IMR-90 (cell line): ENCODE data around the gene ZFTA. TPM values are rescaled to one million over a fixed set of nuclear protein-coding genes. Genes with fewer than 3 reads are reported as not detected.
A peak's percentile ranks its signal among the peaks of the same experiment; 100 is the strongest.

Experiments used
- ATAC-seq: fragments of 200-7000 bp; cut with Tn5 transposase; 2 replicates; pipeline ENCODE4 v1.9.1; 2020; ENCODE audit warnings: low read depth, mild to moderate bottlenecking, moderate library complexity
- BruUV-seq: library from RNA; stranded (reverse); fragments of 400-500 nt; replicated peaks from 2 replicates; lab custom pipeline; 2021; lab: Mats Ljungman, UMichigan
- CTCF ChIA-PET: fragments of 300-600 bp; formaldehyde crosslinking; extraction: SDS; loops from one replicate; lab custom pipeline; 2021; ENCODE audit warnings: antibody characterized with exemption; lab: Yijun Ruan, JAX
- POLR2A ChIA-PET: fragments of 300-600 bp; sonication (Branson Sonifier 250); formaldehyde crosslinking; loops from one replicate; lab custom pipeline; 2022; ENCODE audit warnings: antibody characterized with exemption; ENCODE audit not compliant: unreplicated experiment; lab: Charles Lee
- DNase-seq: peaks from one replicate; pipeline ENCODE4 v3.0.0; 2013
- H2AFZ ChIP-seq: replicated peaks from 2 replicates; pipeline ENCODE3; 2013; ENCODE audit warnings: low read length, mild to moderate bottlenecking; ENCODE audit not compliant: poor library complexity
- H2AK5ac ChIP-seq: 2 replicates; pipeline ENCODE4 v1.6.1; 2013; ENCODE audit warnings: low read depth, low read length, inconsistent platforms
- H2AK9ac ChIP-seq: replicated peaks from 2 replicates; pipeline ENCODE3; 2013; ENCODE audit warnings: mild to moderate bottlenecking, low read depth, low read length, moderate library complexity; ENCODE audit not compliant: poor library complexity
- H2BK120ac ChIP-seq: 2 replicates; pipeline ENCODE4 v1.6.1; 2013; ENCODE audit warnings: low read depth, low read length, inconsistent platforms
- H2BK15ac ChIP-seq: 3 replicates; pipeline ENCODE4 v1.6.1; 2013; ENCODE audit warnings: low read depth, low read length, inconsistent platforms
- H2BK20ac ChIP-seq: 2 replicates; pipeline ENCODE4 v1.6.1; 2013; ENCODE audit warnings: low read depth, mild to moderate bottlenecking, inconsistent platforms, low read length, moderate library complexity
- H2BK5ac ChIP-seq: 2 replicates; pipeline ENCODE4 v1.6.1; 2013; ENCODE audit warnings: mild to moderate bottlenecking, low read depth, low read length, inconsistent platforms; ENCODE audit not compliant: poor library complexity, severe bottlenecking
- H3K14ac ChIP-seq: replicated peaks from 2 replicates; pipeline ENCODE4 v1.6.1; 2013; ENCODE audit warnings: low read depth, low read length, inconsistent platforms
- H3K18ac ChIP-seq: 2 replicates; pipeline ENCODE4 v1.6.1; 2013; ENCODE audit warnings: low read depth, low read length, control low read depth
- H3K23ac ChIP-seq: 2 replicates; pipeline ENCODE4 v1.6.1; 2013; ENCODE audit warnings: low read depth, low read length, inconsistent platforms
- H3K27ac ChIP-seq: 2 replicates; pipeline ENCODE4 v1.5.1; 2013; ENCODE audit warnings: mild to moderate bottlenecking, control low read depth, low read length; ENCODE audit not compliant: insufficient read depth
- H3K27me3 ChIP-seq: 2 replicates; pipeline ENCODE4 v1.6.1; 2013; ENCODE audit warnings: low read length; ENCODE audit not compliant: control insufficient read depth, insufficient read depth
- H3K36me3 ChIP-seq: 2 replicates; pipeline ENCODE4 v1.6.1; 2013; ENCODE audit warnings: low read length, mixed read lengths; ENCODE audit not compliant: control insufficient read depth, insufficient read depth
- H3K4ac ChIP-seq: 2 replicates; pipeline ENCODE4 v1.6.1; 2013; ENCODE audit warnings: low read depth, low read length, inconsistent platforms
- H3K4me1 ChIP-seq: 2 replicates; pipeline ENCODE4 v1.6.1; 2013; ENCODE audit warnings: low read length, mixed read lengths; ENCODE audit not compliant: control insufficient read depth, insufficient read depth
- H3K4me2 ChIP-seq: 2 replicates; pipeline ENCODE4 v1.6.1; 2013; ENCODE audit warnings: low read depth, mild to moderate bottlenecking, control low read depth, low read length, moderate library complexity
- H3K4me3 ChIP-seq: 2 replicates; pipeline ENCODE4 v1.5.1; 2013; ENCODE audit warnings: low read depth, mild to moderate bottlenecking, control low read depth, low read length, moderate library complexity; ENCODE audit not compliant: insufficient read depth
- H3K56ac ChIP-seq: 2 replicates; pipeline ENCODE4 v1.6.1; 2013; ENCODE audit warnings: low read length, inconsistent platforms; ENCODE audit not compliant: insufficient read depth; ENCODE audit errors: extremely low read depth
- H3K79me1 ChIP-seq, 2 experiments: 2 replicates each; pipeline ENCODE4 v1.6.1; 2013; ENCODE audit warnings: low read length in 2 of 2, inconsistent platforms in 1 of 2, low read depth in 1 of 2
- H3K9ac ChIP-seq: 2 replicates; pipeline ENCODE4 v1.6.1; 2013; ENCODE audit warnings: low read depth, low read length, control low read depth
- H3K9me1 ChIP-seq: 2 replicates; pipeline ENCODE4 v1.6.1; 2013; ENCODE audit warnings: low read length, inconsistent platforms; ENCODE audit not compliant: insufficient read depth
- H3K9me3 ChIP-seq: 2 replicates; pipeline ENCODE4 v1.6.1; 2013; ENCODE audit warnings: low read length; ENCODE audit not compliant: control insufficient read depth, insufficient read depth
- H4K20me1 ChIP-seq: 2 replicates; pipeline ENCODE4 v1.6.1; 2013; ENCODE audit warnings: low read length, inconsistent platforms; ENCODE audit not compliant: insufficient read depth
- H4K5ac ChIP-seq: 2 replicates; pipeline ENCODE4 v1.6.1; 2013; ENCODE audit warnings: mild to moderate bottlenecking, low read depth, low read length, control low read depth
- H4K8ac ChIP-seq, 2 experiments: 2 replicates each; pipeline ENCODE4 v1.6.1; 2013; ENCODE audit warnings: low read depth in 2 of 2, low read length in 2 of 2, control low read depth in 1 of 2, inconsistent platforms in 1 of 2
- H4K91ac ChIP-seq: 2 replicates; pipeline ENCODE4 v1.6.1; 2013; ENCODE audit warnings: low read depth, low read length, inconsistent platforms; ENCODE audit not compliant: insufficient read depth
- BHLHE40 ChIP-seq: fragments of 150-350 bp; IDR thresholded peaks from 2 replicates; pipeline ENCODE4 v1.6.1; 2016; ENCODE audit warnings: mild to moderate bottlenecking, low read depth, low read length
- ELK1 ChIP-seq: fragments of 150-350 bp; IDR thresholded peaks from 2 replicates; pipeline ENCODE4 v1.6.1; 2016; ENCODE audit warnings: low read depth, mild to moderate bottlenecking, low read length, moderate library complexity, borderline replicate concordance
- FOS ChIP-seq: fragments of 150-350 bp; IDR thresholded peaks from 2 replicates; pipeline ENCODE4 v1.6.1; 2016; ENCODE audit warnings: low read depth, low read length
- MAFK ChIP-seq: IDR thresholded peaks from 2 replicates; pipeline ENCODE4 v1.6.1; 2012; ENCODE audit warnings: low read depth, low read length, improper control_type of control experiment
- NFE2L2 ChIP-seq: fragments of 150-350 bp; IDR thresholded peaks from 2 replicates; pipeline ENCODE4 v1.6.1; 2016; ENCODE audit warnings: low read depth, mild to moderate bottlenecking, low read length
- RFX5 ChIP-seq: IDR thresholded peaks from 2 replicates; pipeline ENCODE4 v1.8.0; 2012; ENCODE audit warnings: low read depth, mild to moderate bottlenecking, low read length, moderate library complexity
- WGBS, 2 experiments: methylation state at CpG; one replicate each; pipeline versions ENCODE4 v1.1.5 to v1.1.7; 2013; ENCODE audit warnings: missing lambda C conversion rate in 2 of 2; ENCODE audit not compliant: insufficient read length in 1 of 2; ENCODE audit errors: extremely low coverage in 2 of 2; 5-methylcytosine and 5-hydroxymethylcytosine counted together
- dilution Hi-C: fragments of 300-500 bp; cut with HindIII; formaldehyde crosslinking; loops from one replicate; pipeline ENCODE4 v1.14.3; 2018; ENCODE audit warnings: low sequenced_read_pairs; ENCODE audit not compliant: unreplicated experiment
- in situ Hi-C: fragments of 300-500 bp; cut with MboI; formaldehyde crosslinking; loops from 3 replicates; pipeline ENCODE4 v1.14.3; 2019; ENCODE audit warnings: low sequenced_read_pairs, inconsistent platforms, mixed read lengths
- intact Hi-C: fragments of 100-400 bp; cut with micrococcal nuclease; formaldehyde crosslinking; loops from 2 replicates; pipeline ENCODE4 v1.10.0; 2022
- polyA plus RNA-seq, 3 experiments: library from polyadenylated mRNA; depleted of rRNA; stranded (reverse); fragments of >200 nt; gene quantifications; 2 replicates each; pipeline ENCODE4 v1.2.3, GENCODE V29; 2012; ENCODE audit warnings: low replicate concordance in 1 of 3
- total RNA-seq: library from RNA; depleted of rRNA; stranded (reverse); fragments of >200 nt; gene quantifications from 2 replicates; pipeline ENCODE4 v1.2.3, GENCODE V29; 2012

ZFTA gene
- total and polyA plus RNA-seq, 2 of the 4 experiments (the other 2 are of a cell fraction): 5.4 to 8.1 TPM

GRCh38 chr11:63761931-63762653 lies 6.5 kb downstream of the ZFTA start:
- Histone ChIP-seq H3K36me3 (peaks cover 39% of the 10 kb centered on the region), H3K4me3 (no peak overlapping the region), H3K4me1 (peaks cover 9% of the 10 kb centered on the region; the same call in 1 of the 2 replicates), H2AFZ (no peak overlapping the region), H2BK120ac (no peak overlapping the region), H3K14ac (no peak overlapping the region), H2AK9ac (no peak overlapping the region), H3K9me1 (no peaks in the 10 kb centered on the region), H4K20me1 (peaks cover 24% of the 10 kb centered on the region), H3K23ac (no peak overlapping the region), H3K9me3 (no peaks in the 10 kb centered on the region), H3K18ac (no peak overlapping the region), H3K4ac (no peak overlapping the region), H3K27ac (no peak overlapping the region), H3K56ac (no peak overlapping the region), H4K5ac (no peak overlapping the region), H4K8ac (peak overlapping the region in 1 of 2 experiments; percentile 23; a peak in 1 of 4 replicates), H2BK15ac (no peak overlapping the region), H2BK5ac (no peak overlapping the region), H3K9ac (no peak overlapping the region), H3K27me3 (no peaks in the 10 kb centered on the region), H4K91ac (no peak overlapping the region), H3K79me1 (peaks cover 12 to 45% of the 10 kb centered on the region in 2 experiments), H3K4me2 (no peak overlapping the region), H2BK20ac (no peak overlapping the region), H2AK5ac (no peak overlapping the region)
- intact Hi-C loops: no loop called here
- 65% methylated on average over 17 of the region's 34 CpGs; no CpG with 5 or more reads in 1 of the 2 experiments for WGBS, 2 experiments
- dilution Hi-C loops: no loop called here
- DNase-seq (no peak), ATAC-seq (no peak)
- in situ Hi-C loops: loop anchor here (10.0 kb wide), 1 partner anchor 183 kb away; no protein-coding TSS in a partner anchor
- TF ChIP-seq ELK1 (no peak), MAFK (no peak), NFE2L2 (no peak), BHLHE40 (no peak), RFX5 (no peak), FOS (no peak)
- BruUV-seq: no TSS peak
- ChIA-PET CTCF (no interaction called here), POLR2A (no interaction called here)
